GM19372 (cell line): Measurements from ENCODE around the gene RAB44.
"Not testable (repeated sequence)": the region's sequence is repeated elsewhere in the genome, so short reads cannot be mapped to it uniquely, and the experiment has no call there.

Source experiments
- ATAC-seq: cut with Tn5 transposase; IDR thresholded peaks from one replicate; pipeline ENCODE4 v1.9.1; 2021; ENCODE audit warnings: mild to moderate bottlenecking, low read depth, moderate library complexity; ENCODE audit not compliant: unreplicated experiment

The RAB44 gene, protein sequence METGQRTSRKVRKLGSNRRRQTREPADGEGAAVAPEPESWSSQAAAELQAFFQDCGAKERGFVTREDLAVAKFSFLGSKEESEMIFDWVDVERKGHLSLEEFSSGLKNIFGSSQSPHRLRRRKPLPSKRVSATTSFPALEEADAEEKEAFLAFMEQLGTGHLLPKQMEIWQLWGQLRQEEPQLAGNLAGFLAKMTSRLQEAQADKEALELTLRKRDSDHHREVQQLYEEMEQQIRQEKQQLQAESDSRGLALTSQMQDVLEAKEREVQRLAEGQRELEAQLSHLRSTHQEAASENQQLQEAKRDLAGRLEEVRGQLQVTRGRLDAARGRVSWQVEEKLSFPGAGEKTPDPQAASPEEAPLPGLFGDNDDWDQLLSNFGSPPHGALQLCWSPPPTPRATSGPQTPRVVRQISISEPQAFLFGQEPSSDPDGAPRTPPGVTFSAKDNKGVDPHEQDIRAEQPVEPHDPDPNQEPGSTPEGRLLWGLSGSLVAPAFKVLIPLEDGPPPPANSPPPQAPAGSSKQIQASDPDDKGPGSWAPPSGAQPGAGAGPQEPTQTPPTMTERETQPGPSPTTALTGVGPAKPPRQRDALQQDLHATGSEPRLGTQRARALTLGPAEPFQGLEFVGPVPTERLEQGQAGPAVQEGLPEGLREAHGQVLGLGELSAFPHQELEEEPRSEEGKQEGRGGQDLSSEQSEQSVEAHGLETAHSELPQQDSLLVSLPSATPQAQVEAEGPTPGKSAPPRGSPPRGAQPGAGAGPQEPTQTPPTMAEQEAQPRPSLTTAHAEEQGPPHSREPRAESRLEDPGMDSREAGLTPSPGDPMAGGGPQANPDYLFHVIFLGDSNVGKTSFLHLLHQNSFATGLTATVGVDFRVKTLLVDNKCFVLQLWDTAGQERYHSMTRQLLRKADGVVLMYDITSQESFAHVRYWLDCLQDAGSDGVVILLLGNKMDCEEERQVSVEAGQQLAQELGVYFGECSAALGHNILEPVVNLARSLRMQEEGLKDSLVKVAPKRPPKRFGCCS

GRCh38 chr6:36697481-36697903, at the start of gene RAB44:
Gene RAB44, plus strand, starts transcription at chr6:36697826. Its CDS starts 6,410 bp downstream, at chr6:36704236.
- no peak for ATAC-seq

GRCh38 chr6:36649086-36649485, 48.5 kb upstream of the RAB44 start:
- ATAC-seq, result no peak

- no peak for ATAC-seq
Observed at GRCh38 chr6:36649701-36650484, 47.7 kb upstream of the RAB44 start.

GRCh38 chr6:36650848-36651478, 46.7 kb upstream of the RAB44 start:
- ATAC-seq, result no peak

DNA sequence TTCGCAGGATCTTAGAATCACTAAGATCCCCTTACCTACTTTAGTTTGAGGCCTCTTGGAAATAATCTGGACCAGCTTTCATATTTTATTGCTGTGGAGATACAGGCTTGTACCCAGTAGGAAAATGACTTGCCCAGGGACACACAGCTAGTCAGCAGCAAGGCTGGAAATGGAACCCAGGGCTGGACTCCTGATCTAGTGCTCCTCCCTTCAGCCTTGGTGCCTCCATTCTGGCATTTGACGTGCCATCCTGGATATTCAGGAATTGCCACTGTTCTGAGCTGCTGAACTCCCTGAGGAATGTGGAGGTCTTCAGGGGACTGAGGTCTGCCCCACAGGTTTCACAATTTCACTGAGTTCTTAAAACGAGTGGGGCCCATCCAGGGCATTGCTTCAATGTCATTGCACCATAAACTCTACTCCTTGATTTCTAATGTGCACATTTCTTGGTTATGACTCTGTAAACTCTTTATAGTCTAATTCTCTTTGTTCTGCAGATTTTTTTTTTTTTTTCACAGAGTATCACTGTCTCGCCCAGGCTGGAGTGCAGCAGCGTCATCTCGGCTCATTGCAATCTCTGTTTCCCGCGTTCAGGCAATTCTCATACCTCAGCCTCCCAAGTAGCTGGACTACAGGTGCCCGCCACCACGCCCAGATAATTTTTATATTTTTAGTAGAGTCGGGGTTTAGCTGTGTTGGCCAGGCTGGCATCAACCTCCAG, 45.8 kb upstream of the RAB44 start:
- no peak for ATAC-seq

DNA sequence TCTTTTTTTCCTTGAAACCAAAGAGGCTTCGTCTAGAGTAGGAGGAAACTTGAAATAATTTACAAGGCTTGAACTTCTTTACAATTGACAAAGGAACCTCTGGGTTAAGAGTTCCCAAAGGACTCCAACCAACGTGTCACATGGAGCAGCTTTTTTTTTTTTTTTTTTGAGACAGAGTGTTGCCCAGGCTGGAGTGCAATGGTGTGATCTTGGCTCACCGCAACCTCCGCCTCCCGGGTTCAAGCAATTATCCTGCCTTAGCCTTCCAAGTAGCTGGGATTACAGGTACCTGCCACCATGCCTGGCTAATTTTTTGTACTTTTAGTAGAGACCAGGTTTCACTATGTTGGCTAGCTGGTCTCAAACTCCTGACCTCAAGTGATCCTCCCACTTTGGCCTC, 43.2 kb upstream of the RAB44 start:
- ATAC-seq, result not testable (repeated sequence)

DNA sequence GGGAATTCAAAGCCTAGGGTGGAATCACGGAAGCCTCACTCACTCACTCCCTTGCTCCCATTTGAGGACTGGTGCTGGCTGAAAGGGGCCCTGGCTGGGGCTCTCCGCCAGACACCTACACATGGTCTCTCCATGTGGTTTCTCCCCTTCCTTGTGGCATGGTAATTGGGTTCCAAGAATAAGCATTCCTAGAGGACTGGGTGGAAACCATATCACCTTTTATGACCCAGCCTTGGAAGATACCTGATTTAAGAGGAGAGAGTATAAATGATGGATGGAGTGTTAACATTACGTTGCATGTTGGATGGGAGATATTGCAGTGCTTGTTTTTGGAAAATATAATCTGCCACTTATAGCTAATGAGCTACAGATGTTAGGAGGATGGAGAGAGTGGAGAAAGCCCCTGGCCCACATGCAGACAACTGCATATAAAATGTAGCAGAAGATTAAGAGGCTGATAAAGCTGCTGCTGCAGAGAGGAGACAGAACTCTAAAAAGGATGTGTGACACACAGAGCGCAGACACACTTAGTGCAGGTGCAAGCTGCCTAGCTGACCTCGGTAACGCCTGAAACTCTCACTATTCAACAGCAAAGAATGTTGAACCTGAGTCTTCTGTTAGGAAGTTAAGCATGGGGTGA, 42.4 kb upstream of the RAB44 start:
- ATAC-seq, result no peak

DNA sequence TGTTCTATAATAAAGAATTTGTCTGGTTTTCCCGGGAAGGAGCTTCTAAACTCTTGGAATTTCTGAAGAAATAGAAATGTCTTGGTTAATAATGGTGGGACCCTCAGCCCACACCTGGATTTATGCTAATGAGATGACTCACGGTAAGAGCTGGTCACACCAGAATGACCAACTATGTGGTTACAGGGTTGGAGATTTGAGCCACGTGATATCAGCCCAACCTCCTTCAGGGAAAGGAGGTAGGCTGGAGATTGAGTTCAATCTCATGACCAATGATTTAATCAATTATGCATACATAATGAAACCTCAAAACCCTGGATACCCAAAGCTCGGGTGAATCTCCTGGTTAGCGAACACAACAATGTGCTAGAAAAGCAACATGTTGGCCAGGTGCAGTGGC, 41.2 kb upstream of the RAB44 start:
- ATAC-seq, result no peak

DNA sequence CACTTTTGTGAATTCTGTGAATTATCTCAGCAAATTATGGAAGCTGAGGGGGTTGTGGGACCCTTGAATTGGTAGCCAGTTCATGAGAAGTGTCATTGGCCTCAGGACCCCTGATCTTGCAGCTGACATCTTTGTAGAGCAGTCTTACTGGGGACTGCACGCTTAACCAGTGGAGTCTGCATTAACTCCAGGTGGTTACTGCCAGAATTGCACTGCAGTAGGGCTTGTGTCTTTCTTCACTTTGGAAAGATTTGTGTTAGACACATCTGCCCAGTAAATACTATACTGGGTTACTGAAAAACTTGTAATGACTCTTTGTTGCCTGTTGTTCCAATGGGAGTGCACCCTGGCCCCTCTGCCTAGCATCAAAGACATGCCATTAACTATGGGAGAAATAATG, 40.4 kb upstream of the RAB44 start:
- ATAC-seq, result no peak

DNA sequence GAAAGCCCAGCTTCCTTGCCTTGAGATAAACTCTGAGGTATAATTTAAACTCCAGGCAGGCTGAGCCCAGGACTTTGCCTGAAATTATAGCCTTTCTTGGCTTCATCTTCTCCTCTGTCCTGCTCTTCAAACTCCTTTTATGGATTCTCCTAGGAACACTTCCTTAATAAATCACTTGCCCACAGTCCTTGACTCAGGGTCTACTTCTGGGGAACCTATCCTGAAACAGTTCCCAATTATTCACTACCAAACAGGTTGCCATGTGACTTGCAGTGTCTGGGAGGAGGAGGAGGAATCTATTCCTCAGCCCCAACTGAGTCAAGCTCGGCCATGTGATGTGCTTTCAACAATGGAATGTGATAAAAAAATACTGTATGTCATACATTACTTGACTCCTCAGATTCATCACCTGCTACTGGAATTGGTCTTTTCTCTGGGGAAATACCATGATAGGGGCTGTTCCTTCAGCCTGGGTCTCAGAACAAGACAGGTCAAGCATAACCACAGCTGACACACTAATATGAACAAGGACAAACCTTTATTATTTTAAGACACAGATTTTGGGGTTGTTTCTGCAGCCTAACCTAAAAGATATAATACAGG, 39.6 kb upstream of the RAB44 start:
- ATAC-seq, result no peak

- no peak for ATAC-seq
Observed at GRCh38 chr6:36659271-36659670, 38.4 kb upstream of the RAB44 start.

DNA sequence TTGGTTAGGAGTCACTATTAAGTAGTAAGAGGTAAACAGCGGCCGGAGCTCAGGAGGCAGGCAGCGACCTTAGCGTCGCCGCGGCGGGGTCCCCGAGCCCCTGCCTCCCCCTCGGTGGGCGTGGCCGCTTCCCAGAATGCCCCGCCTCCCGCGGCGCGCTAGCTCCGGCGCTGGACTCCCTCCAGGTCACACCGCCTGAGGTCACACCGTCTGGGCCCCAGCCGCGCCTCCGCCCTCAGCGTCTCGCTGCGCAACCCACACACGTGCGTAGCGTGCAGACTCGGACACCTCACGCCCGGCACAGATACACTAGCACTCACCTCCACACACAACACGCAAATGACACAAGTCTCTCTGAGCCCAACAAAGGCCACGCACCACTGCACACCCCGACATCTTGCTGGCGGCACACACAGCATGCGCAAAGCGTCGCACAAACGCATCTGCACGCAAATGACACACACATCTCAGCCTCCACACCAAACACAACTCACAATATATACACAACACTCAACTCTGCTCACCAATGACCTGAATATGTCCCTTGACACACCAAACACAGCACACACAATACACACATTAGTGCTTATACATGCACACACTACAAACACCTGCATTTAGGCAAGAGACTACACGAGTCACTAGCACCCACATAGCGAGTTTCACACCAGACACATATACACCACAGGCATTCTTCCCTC, 36.7 kb upstream of the RAB44 start:
- no peak for ATAC-seq

GRCh38 chr6:36662380-36662779, 35.2 kb upstream of the RAB44 start:
- no peak for ATAC-seq

GRCh38 chr6:36662827-36663256, 34.8 kb upstream of the RAB44 start:
- ATAC-seq, result no peak

DNA sequence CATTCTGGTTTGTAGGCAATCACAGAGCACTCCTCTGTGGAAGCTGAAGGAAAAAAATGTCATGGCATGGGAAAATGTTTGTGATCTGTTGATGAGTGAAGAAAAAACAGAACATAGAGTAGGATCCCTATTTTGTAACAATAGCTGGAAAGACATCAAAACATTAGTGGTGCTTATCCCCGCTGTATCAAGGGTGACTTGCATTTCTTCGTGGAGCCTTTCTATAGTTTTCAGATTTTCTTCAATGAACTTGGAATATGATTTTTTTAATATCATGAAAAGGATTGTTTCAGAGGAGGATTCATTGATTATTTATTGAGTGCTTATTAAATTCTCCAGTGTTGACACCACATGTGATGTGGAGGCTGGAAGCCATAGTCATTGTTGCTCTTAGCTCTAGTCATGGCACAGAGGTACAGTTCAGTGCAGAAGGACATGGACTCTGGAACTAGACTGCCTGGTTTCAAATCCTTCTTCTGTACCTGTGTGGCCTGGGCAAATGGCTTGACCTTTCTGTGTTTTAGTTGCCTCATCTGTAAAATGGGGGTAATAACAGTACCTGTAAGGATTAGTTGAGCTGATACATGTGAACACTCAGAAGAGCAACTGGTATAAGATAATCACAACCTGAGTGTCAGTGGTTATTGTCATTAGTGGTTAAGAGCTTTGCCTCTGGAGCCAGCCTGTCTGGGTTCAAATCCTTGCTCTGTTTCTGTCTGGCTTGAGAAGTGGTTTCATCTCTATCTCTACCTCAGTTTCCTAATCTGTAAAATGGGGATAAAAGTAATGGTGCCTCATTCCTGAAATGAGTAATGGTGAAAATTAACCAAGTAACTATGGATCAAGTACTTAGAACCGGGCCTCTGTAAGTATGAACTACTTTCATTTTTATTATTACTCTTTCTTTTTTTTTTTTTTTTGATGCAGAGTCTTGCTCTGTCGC, 33.9 kb upstream of the RAB44 start:
- ATAC-seq, result no peak

DNA sequence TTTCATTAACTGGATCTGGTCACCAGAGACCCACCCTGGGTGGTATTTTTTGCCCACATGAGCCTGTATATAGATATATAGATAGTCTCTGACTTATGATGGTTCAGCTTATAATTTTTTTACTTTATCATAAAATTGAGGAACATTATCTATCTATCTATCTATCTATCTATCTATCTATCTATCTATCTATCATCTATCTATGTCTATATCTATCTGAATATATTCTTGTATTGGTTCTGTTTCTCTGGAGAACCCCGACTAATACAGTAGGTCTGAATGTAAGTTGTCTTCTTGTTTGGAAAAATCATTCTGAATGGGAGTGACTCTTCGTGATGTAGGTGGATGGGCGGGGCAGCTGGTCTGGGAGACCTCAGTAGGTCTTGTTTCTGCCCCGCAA, 32.4 kb upstream of the RAB44 start:
- no peak for ATAC-seq

- no peak for ATAC-seq
Observed at GRCh38 chr6:36666287-36666686, 31.3 kb upstream of the RAB44 start.
